Stimulated activated CD8-positive, alpha-beta memory T cell treated with anti-CD3 and anti-CD28 coated beads, Interleukin-4, amount 100 ng/mL, for 24 hours (primary cell): Measurements from ENCODE around the gene CHL1.

Source experiments
- DNase-seq: peaks from one replicate; pipeline ENCODE4 v3.0.0-alpha.2; 2020; ENCODE audit warnings: low read depth

CHL1 gene

GRCh38 chr3:228442-229182 lies 32.0 kb downstream of the CHL1 start:
- no peak for DNase-seq

- DNase-seq = no peak
Observed at GRCh38 chr3:229183-229661, 32.7 kb downstream of the CHL1 start.

- no peak for DNase-seq
Observed at GRCh38 chr3:236881-237280, 40.3 kb downstream of the CHL1 start.

- no peak for DNase-seq
Observed at GRCh38 chr3:242602-243355, 46.2 kb downstream of the CHL1 start.

- DNase-seq = no peak
Observed at GRCh38 chr3:243356-243725, 46.8 kb downstream of the CHL1 start.

GRCh38 chr3:244041-244440 lies 47.5 kb downstream of the CHL1 start:
- no peak for DNase-seq

DNA sequence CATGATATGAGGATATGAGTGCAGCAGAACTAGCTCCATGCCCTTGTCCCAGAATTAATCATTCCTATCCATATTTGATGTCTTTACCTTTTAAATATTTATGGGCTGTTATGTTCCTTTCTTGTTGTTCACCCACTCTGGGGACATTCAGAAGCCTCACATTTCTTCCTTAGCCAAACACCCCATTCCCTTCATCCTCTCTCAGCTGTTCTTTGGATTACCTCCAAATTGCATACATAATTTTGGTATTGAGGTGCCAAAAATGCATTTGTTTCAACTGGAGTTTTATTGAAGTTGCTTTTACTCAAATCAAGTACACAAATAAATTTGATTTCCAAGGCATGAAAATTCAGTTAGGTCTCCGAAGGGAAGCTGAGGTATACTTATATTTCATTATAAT lies 51.4 kb downstream of the CHL1 start:
- no peak for DNase-seq

GRCh38 chr3:248864-249520 lies 52.4 kb downstream of the CHL1 start:
- no peak for DNase-seq

GRCh38 chr3:249587-250262 lies 53.2 kb downstream of the CHL1 start:
- no peak for DNase-seq

GRCh38 chr3:256501-256900 lies 59.9 kb downstream of the CHL1 start:
- no peak for DNase-seq

DNA sequence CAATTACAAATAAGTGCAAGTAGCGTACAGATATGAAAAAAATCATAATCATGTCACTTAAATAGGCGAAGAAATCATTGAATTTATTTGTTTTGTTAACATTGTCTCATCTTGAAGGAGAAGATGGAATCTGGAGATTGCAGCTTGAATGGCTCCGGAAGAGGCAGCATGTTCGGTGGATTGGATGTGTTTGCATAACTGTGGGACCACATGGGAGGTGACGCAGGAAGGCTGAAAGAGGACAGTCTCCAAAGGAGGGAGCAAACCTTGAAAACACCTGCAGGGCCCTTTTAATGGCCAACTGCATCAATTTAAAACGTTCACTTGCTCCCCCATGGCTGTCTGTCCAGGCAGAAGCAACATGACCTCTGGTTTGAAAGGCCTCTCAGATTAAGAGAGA lies 61.3 kb downstream of the CHL1 start:
- no peak for DNase-seq

DNA sequence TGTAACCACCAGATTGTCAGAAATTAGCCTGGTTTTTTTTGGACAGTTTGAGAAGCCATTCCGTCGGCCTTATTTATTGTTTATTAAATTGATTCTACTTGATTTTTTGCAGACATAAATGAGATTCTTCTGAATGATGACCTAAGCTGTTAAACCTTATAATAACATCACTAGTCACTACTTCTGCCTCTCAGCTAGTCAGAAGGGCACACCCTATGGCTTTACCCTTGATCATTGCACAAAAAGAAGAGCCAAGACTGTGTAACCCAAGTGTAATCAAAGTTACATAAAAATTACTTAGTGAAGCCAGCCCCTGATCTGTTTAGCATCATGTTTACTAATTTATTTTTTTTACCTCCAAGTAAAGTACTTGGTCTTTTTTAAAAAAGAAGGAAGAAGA lies 64.3 kb downstream of the CHL1 start:
- DNase-seq = no peak

- DNase-seq = no peak
Observed at GRCh38 chr3:263393-263792, 66.8 kb downstream of the CHL1 start.

GRCh38 chr3:264394-265156 lies 68.0 kb downstream of the CHL1 start:
- DNase-seq = no peak

- DNase-seq = no peak
Observed at GRCh38 chr3:267101-267500, 70.5 kb downstream of the CHL1 start.

- no peak for DNase-seq
Observed at GRCh38 chr3:270688-271087, 74.1 kb downstream of the CHL1 start.

DNA sequence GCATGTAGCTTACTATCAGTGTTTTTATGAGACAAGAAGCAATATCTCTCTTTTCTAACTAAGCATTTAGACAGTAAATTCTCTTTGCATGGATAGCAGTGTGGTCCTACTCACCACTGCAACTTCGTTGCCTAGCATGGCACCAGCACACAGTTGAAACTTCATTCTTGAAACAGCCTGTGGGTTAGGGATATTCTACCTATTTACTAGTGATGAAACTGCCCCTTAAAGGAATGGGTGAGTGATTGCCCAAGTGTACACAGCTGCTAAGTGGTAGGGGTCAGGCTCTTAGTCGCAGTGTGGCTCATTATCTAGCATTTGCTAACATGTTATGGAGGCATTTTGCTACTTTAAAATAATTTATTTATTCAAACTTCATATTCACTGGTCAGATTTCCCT lies 78.4 kb downstream of the CHL1 start:
- DNase-seq = no peak

- no peak for DNase-seq
Observed at GRCh38 chr3:277873-278272, 81.3 kb downstream of the CHL1 start.

GRCh38 chr3:278300-279064 lies 81.9 kb downstream of the CHL1 start:
- no peak for DNase-seq

DNA sequence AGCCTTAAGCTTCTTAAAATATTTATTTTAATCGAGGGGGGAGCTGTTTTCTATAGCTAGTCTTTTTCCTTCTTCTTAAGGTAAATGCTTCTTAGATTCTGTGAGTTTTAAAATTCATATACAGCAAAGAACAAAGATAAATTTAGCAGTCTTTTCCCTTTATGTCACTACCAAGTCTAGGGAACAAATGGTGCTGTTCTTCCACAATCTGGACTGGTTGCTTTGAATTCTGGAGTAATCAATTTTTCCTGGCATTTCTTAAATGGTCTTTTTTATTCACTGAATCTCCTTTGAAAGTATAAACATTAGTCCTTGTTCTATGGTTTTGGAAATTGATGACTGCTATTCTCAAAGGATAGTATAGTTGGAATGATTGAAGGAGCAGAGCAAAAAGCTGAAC lies 82.8 kb downstream of the CHL1 start:
- DNase-seq = no peak

GRCh38 chr3:280681-281080 lies 84.1 kb downstream of the CHL1 start:
- no peak for DNase-seq
